Trophoblast cell (in vitro differentiated cells and primary cell): ENCODE measurements around the gene EFHC1.

Source experiments
- DNase-seq, 2 donors: peaks; one replicate each; pipeline ENCODE4 v3.0.0-alpha.2; 2016
- H2AFZ ChIP-seq: 2 replicates; pipeline ENCODE4 v1.6.1; 2013; ENCODE audit warnings: low read length, moderate library complexity, mild to moderate bottlenecking; ENCODE audit not compliant: insufficient read depth, poor library complexity
- H2AK5ac ChIP-seq: 2 replicates; pipeline ENCODE4 v1.6.1; 2013; ENCODE audit warnings: mild to moderate bottlenecking, low read length
- H2BK120ac ChIP-seq: 2 replicates; pipeline ENCODE4 v1.6.1; 2013; ENCODE audit warnings: low read length, mild to moderate bottlenecking, moderate library complexity; ENCODE audit not compliant: insufficient read depth, poor library complexity
- H2BK12ac ChIP-seq: 2 replicates; pipeline ENCODE4 v1.6.1; 2013; ENCODE audit warnings: mild to moderate bottlenecking, low read length, moderate library complexity
- H2BK5ac ChIP-seq: 2 replicates; pipeline ENCODE4 v1.6.1; 2013; ENCODE audit warnings: low read length, low read depth, moderate library complexity, mild to moderate bottlenecking; ENCODE audit not compliant: poor library complexity
- H3K14ac ChIP-seq: 2 replicates; pipeline ENCODE4 v1.6.1; 2013; ENCODE audit warnings: mild to moderate bottlenecking, low read length
- H3K18ac ChIP-seq: 2 replicates; pipeline ENCODE4 v1.6.1; 2013; ENCODE audit warnings: mild to moderate bottlenecking, low read length
- H3K23ac ChIP-seq: 2 replicates; pipeline ENCODE4 v1.6.1; 2013; ENCODE audit warnings: low read length
- H3K27ac ChIP-seq: 2 replicates; pipeline ENCODE4 v1.5.1; 2013; ENCODE audit warnings: low read depth, mild to moderate bottlenecking, inconsistent platforms, low read length, moderate library complexity
- H3K27me3 ChIP-seq: 2 replicates; pipeline ENCODE4 v1.6.1; 2013; ENCODE audit warnings: inconsistent platforms, mild to moderate bottlenecking, low read length, moderate library complexity; ENCODE audit not compliant: insufficient read depth
- H3K36me3 ChIP-seq, 2 experiments: 1 replicate in 1 of 2; 2 replicates in 1 of 2; pipeline ENCODE4 v1.6.1; 2013; ENCODE audit warnings: low read length in 2 of 2, mild to moderate bottlenecking in 2 of 2, moderate library complexity in 1 of 2; ENCODE audit not compliant: insufficient read depth in 2 of 2, control insufficient read depth in 1 of 2
- H3K4ac ChIP-seq: 2 replicates; pipeline ENCODE4 v1.6.1; 2013; ENCODE audit warnings: low read depth, mild to moderate bottlenecking, low read length, moderate library complexity
- H3K4me1 ChIP-seq, 2 experiments: 1 replicate in 1 of 2; 2 replicates in 1 of 2; pipeline ENCODE4 v1.6.1; 2013; ENCODE audit warnings: low read length in 2 of 2, mild to moderate bottlenecking in 2 of 2, moderate library complexity in 1 of 2; ENCODE audit not compliant: insufficient read depth in 2 of 2, control insufficient read depth in 1 of 2
- H3K4me2 ChIP-seq: 2 replicates; pipeline ENCODE4 v1.6.1; 2013; ENCODE audit warnings: inconsistent platforms, mild to moderate bottlenecking, low read length, moderate library complexity
- H3K4me3 ChIP-seq: 2 replicates; pipeline ENCODE4 v1.5.1; 2013; ENCODE audit warnings: mild to moderate bottlenecking, low read depth, low read length, inconsistent platforms
- H3K79me1 ChIP-seq: one replicate; pipeline ENCODE4 v1.6.1; 2013; ENCODE audit warnings: low read length
- H3K79me2 ChIP-seq: 2 replicates; pipeline ENCODE4 v1.6.1; 2013; ENCODE audit warnings: low read length, mild to moderate bottlenecking; ENCODE audit not compliant: control insufficient read depth, insufficient read depth, poor library complexity
- H3K9ac ChIP-seq: 2 replicates; pipeline ENCODE4 v1.6.1; 2013; ENCODE audit warnings: mild to moderate bottlenecking, low read length
- H3K9me3 ChIP-seq: 2 replicates; pipeline ENCODE4 v1.6.1; 2013; ENCODE audit warnings: low read depth, mild to moderate bottlenecking, control low read depth, inconsistent platforms, low read length; ENCODE audit not compliant: insufficient read depth
- H4K12ac ChIP-seq: 2 replicates; pipeline ENCODE4 v1.6.1; 2013; ENCODE audit warnings: low read depth, mild to moderate bottlenecking, low read length, moderate library complexity
- H4K8ac ChIP-seq: 2 replicates; pipeline ENCODE4 v1.6.1; 2013; ENCODE audit warnings: low read depth, mild to moderate bottlenecking, low read length, moderate library complexity
- H4K91ac ChIP-seq: one replicate; pipeline ENCODE4 v1.6.1; 2013; ENCODE audit warnings: low read depth, mild to moderate bottlenecking, low read length, moderate library complexity
- WGBS: extraction: QIAGEN DNeasy Blood & Tissue Kit; methylation state at CpG from one replicate; pipeline ENCODE4 v1.1.7; 2013; ENCODE audit warnings: missing lambda C conversion rate; ENCODE audit not compliant: insufficient read length, insufficient coverage; ENCODE audit errors: extremely low coverage; 5-methylcytosine and 5-hydroxymethylcytosine counted together

Gene EFHC1

DNA sequence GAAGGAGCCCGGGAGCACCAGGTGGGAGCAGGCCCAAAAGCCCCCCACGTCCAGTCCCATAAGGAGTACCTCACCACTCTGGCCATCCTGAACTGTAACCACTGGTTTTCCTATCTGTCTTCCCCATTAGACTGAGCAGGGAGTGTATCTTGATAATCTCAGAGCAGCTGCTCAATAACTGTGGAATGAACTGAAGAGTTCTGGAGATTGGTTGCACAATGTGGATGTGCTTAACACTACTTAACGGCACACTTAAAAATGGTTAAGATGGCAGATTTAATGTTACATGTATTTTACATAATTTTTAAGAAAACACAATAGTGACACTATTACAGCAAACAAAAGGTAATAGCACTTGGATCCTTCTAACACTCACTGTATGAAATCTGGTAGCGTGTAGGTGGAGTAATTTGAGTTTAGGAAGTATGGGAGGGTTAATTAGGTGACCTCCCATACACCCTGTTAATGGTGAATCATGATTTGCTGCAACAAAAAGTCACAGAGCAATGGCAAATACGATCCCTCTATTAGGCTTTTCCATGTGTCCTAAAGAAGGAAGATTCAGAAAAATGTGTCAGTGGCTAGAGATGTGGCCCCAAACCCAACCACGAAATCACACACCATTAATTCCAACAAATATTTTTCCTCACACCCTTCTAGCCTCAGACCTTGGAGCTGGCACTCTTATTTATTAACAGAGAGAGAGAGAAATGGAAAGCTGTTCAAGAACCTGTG is 138.3 kb downstream of the EFHC1 start:
- Histone ChIP-seq H3K79me1 (no peaks in the 10 kb centered on the region), H3K4me3 (no peak overlapping the region), H3K14ac (no peak overlapping the region), H2BK120ac (no peak overlapping the region), H3K9ac (no peak overlapping the region), H2AK5ac (no peak overlapping the region), H2BK12ac (no peak overlapping the region), H3K9me3 (no peaks in the 10 kb centered on the region), H3K18ac (no peak overlapping the region), H4K91ac (no peak overlapping the region), H3K36me3 (no peaks in the 10 kb centered on the region), H3K27me3 (no peaks in the 10 kb centered on the region), H3K23ac (no peak overlapping the region), H2BK5ac (no peak overlapping the region), H4K8ac (no peak overlapping the region), H3K4me2 (no peak overlapping the region), H4K12ac (no peak overlapping the region), H2AFZ (no peak overlapping the region), H3K79me2 (no peaks in the 10 kb centered on the region), H3K4ac (no peak overlapping the region), H3K27ac (no peak overlapping the region), H3K4me1 (peaks cover 5 to 6% of the 10 kb centered on the region in 2 experiments)
- DNase-seq, result peak in 1 of 2 donors; percentile 33
- WGBS, result no CpG with 5 or more reads among the region's 6 CpGs

- H3K27me3 ChIP-seq, result no peaks in the 10 kb centered on the region
- H3K4ac ChIP-seq, result no peak overlapping the region
- H4K12ac ChIP-seq, result no peak overlapping the region
- no peak overlapping the region for H2AFZ ChIP-seq
- H3K23ac ChIP-seq, result no peak overlapping the region
- H2BK5ac ChIP-seq, result no peak overlapping the region
- H3K4me1 ChIP-seq, result peaks cover 5 to 16% of the 10 kb centered on the region in 2 experiments
- H4K91ac ChIP-seq, result no peak overlapping the region
- H4K8ac ChIP-seq, result no peak overlapping the region
- WGBS, result no CpG with 5 or more reads among the region's 5 CpGs
- no peak overlapping the region for H3K18ac ChIP-seq
- no peak overlapping the region for H2AK5ac ChIP-seq
- no peak for DNase-seq
- H3K9me3 ChIP-seq, result no peaks in the 10 kb centered on the region
- H3K14ac ChIP-seq, result no peak overlapping the region
- no peak overlapping the region for H3K4me3 ChIP-seq
- H2BK12ac ChIP-seq, result no peak overlapping the region
- H3K79me1 ChIP-seq, result peaks cover 3% of the 10 kb centered on the region
- H3K4me2 ChIP-seq, result no peak overlapping the region
- H3K27ac ChIP-seq, result no peak overlapping the region
- H2BK120ac ChIP-seq, result no peak overlapping the region
- no peaks in the 10 kb centered on the region for H3K36me3 ChIP-seq
- no peak overlapping the region for H3K9ac ChIP-seq
- H3K79me2 ChIP-seq, result peaks cover 8% of the 10 kb centered on the region
Measured at GRCh38 chr6:52560462-52560861, 140.3 kb downstream of the EFHC1 start.

GRCh38 chr6:52562911-52563310 is 142.8 kb downstream of the EFHC1 start:
- peaks cover 19 to 27% of the 10 kb centered on the region in 2 experiments for H3K4me1 ChIP-seq
- no peak overlapping the region for H3K4ac ChIP-seq
- H3K4me3 ChIP-seq, result no peak overlapping the region
- no peaks in the 10 kb centered on the region for H3K27me3 ChIP-seq
- H4K91ac ChIP-seq, result no peak overlapping the region
- no peak overlapping the region for H3K4me2 ChIP-seq
- H2BK5ac ChIP-seq, result no peak overlapping the region
- H2AFZ ChIP-seq, result no peak overlapping the region
- no peak overlapping the region for H3K18ac ChIP-seq
- no CpG with 5 or more reads among the region's 3 CpGs for WGBS
- no peak overlapping the region for H3K9ac ChIP-seq
- no peak overlapping the region for H3K27ac ChIP-seq
- no peak overlapping the region for H2BK120ac ChIP-seq
- peaks cover 12% of the 10 kb centered on the region for H3K79me1 ChIP-seq
- DNase-seq, result no peak
- H3K23ac ChIP-seq, result no peak overlapping the region
- no peak overlapping the region for H4K8ac ChIP-seq
- H3K14ac ChIP-seq, result no peak overlapping the region
- no peaks in the 10 kb centered on the region for H3K9me3 ChIP-seq
- H3K79me2 ChIP-seq, result peaks cover 9% of the 10 kb centered on the region
- no peak overlapping the region for H2AK5ac ChIP-seq
- H3K36me3 ChIP-seq, result no peaks in the 10 kb centered on the region
- H4K12ac ChIP-seq, result no peak overlapping the region
- H2BK12ac ChIP-seq, result no peak overlapping the region

DNA sequence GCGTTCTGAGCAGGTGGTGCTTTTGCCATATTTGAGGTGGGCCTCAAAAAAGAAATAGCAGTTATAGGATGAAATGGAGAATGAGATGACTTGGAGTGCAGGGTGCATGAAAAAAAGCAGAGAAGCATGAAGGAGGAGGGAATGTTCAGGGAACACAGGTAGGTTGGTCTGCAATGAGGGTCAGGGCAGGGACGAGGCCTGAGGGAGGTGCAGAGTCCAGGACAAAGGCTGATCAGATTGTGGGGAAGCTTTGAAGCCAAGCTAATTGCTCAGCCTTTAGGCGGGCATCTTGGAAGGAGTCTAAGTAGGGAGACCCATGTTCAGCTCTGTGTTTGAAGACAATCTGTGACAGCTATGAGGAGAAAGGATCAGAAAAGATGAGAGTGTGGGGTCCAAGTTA is 144.7 kb downstream of the EFHC1 start:
- Histone ChIP-seq H3K18ac (peak overlapping the region; percentile 83), H3K4me3 (no peak overlapping the region), H4K8ac (peak overlapping the region; percentile 39), H3K9ac (no peak overlapping the region), H3K4me1 (peaks cover 25% of the 10 kb centered on the region in 2 experiments), H2BK5ac (no peak overlapping the region), H3K36me3 (no peaks in the 10 kb centered on the region), H3K23ac (no peak overlapping the region), H2AK5ac (no peak overlapping the region), H3K4ac (peak overlapping the region; percentile 72), H3K14ac (no peak overlapping the region), H3K9me3 (no peaks in the 10 kb centered on the region), H3K79me1 (peaks cover 13% of the 10 kb centered on the region), H2AFZ (no peak overlapping the region), H3K4me2 (no peak overlapping the region), H3K27ac (no peak overlapping the region), H4K12ac (no peak overlapping the region), H3K79me2 (peaks cover 10% of the 10 kb centered on the region), H3K27me3 (no peaks in the 10 kb centered on the region), H2BK12ac (peak overlapping the region; percentile 82), H4K91ac (no peak overlapping the region), H2BK120ac (no peak overlapping the region)
- peak; percentile 47 to 50 for DNase-seq
- WGBS, result no CpG with 5 or more reads among the region's 3 CpGs
